Measurements from ENCODE around the gene ADH4.
"Not testable (repeated sequence)": the region's sequence is repeated elsewhere in the genome, so short reads cannot be mapped to it uniquely, and the experiment has no call there.

ADH4 gene

GRCh38 chr4:99144070-99144469 lies at the start of gene ADH4:
Gene ADH4 (minus strand): TSS chr4:99144297. CDS start chr4:99144222, 75 bp downstream.
- no peak for DNase-seq

DNA sequence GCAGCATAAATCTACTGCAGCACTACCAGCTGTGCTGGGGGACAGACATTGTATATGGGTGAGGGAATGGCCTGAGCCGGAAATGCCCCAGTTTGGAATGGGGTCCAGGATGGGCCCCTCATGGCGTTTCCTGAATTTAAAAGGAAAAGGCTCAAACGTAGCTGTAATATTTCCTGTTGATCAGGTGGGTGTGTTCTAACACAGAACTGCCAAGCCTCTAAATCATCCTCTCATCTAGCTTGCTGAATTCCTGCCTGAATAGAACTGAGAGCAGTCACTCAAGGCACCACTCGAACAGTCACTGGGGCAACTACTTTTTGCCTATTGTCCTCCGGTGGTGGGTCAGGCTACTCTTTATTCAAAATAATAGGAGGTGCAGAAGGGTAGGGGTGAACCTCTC lies 46.2 kb upstream of the ADH4 start:
- no peak for DNase-seq

- not testable (repeated sequence) for DNase-seq
These were observed 45.8 kb upstream of the ADH4 start for GRCh38 chr4:99189900-99190299.

DNA sequence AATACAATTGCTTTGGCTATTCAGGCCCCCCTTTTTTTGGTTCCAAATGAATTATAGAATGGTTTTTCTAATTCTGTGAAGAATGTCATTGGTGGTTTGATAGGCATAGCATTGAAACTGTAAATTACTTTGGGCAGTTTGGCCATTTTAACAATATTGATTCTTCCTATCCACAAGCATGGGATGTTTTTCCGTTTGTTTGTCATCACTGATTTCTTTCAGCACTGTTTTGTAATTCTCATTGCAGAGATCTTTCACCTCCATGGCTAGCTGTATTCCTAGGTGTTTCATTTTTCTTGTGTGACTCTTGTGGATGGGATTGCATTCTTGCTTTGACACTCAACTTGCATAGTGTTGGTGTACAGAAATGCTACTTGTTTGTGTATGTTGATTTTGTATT lies 41.9 kb upstream of the ADH4 start:
- no peak for DNase-seq

DNA sequence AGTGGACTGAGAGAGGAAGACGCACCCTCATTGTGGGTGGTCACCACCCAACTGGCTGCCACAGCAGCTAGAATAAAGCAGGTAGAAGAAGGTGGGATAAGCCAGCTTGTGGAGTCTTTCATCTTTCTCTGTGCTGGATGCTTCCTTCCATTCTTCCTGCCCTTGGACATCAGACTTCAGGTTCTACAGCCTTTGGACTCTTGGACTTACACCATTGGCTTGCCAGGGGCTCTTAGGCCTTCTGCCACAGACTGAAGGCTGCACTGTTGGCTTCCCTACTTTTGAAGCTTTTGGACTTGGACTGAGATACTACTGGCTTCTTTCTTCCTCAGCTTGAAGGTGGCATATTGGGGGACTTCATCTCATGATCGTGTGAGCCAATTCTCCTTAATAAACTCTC lies 41.5 kb upstream of the ADH4 start:
- no peak for DNase-seq

DNA sequence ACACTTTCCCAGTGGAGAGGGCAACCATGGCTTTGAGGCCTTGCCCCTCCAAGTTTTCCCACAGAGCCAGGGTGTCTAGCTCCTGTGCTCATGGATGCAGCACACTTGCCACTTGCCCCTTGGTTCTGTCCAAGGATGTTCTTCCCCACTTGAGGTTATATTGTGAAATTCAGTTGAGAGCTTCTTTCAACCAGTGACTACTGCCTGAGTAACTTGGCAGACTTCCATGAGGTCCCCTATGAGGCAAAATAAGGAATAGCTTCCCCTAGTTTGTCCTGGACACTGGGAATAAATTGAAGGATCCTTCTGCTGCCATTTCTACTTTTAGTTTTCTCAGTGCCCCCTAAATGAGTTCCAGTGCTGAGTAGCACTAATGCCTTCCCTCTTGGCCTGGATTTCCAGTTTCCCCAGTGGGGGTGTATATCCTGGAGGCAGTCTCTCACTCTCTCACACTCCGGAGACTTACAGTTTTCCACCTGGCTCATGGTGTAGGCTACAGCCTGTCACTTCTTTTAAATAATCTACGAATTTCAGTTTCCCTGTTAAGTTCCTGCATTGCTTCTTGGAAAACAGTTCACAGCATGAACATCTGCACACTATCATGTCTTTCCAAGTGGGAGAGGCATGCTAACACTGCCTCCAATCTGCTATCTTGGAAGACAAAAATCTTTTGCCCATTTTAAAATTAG lies 36.4 kb upstream of the ADH4 start:
- no peak for DNase-seq

GRCh38 chr4:99179626-99180025 lies 35.5 kb upstream of the ADH4 start:
- DNase-seq, result no peak

- DNase-seq, result no peak
These were observed 35.1 kb upstream of the ADH4 start for GRCh38 chr4:99179178-99179577.

GRCh38 chr4:99166544-99166943 lies 22.4 kb upstream of the ADH4 start:
- DNase-seq, result no peak

DNA sequence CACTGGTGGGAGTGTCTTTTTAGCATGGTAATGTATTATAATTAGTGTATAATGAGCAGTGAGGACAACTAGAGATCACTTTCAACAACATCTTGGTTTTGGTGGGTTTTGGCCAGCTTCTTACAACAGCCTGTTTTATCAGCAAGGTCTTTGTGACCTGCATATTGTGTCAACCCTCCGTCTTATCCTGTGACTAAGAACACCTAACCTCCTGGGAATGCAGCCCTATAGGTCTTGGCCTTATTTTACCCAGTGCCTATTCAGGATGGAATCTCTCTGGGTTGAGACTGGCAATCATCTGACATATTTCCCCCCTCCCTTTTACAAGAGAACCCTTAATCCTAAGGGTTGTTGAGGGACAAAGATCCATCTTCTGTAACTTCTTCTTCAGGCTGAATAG lies 21.9 kb upstream of the ADH4 start:
- DNase-seq, result no peak

DNA sequence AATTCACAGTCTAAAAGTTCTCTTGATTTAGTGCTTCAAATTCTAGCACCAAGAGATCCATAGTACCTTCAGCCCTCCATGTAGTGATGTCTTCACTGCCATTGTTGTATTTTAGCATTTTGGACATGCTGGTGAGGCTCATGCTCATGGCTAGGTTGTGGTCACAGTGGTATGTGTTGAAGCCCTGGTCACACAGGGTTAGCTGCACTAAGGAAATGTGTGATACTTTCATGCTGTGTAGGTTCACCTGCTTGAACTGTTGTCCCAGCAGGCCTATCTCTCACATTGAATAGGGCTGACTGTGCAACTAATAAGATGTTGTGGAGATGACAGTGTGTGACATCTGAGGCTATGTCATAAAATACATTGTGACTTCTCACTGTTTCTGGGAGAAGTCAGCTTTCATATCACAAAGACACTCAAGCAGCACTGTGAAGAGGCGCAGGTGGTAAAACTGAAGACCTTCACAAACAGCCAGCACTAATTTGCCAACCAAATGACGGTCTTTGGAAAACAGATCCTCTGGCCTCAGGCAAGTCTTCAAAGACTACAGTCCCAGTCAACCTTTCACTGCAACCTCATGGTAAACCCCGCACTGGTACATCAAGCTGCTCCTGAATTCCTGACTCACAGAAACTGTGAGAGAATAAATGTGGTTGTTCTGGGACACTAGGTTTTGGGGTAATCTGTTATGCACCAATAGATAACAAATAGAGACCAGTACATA lies 17.4 kb upstream of the ADH4 start:
- DNase-seq, result no peak

GRCh38 chr4:99159699-99160098 lies 15.6 kb upstream of the ADH4 start:
- DNase-seq, result no peak

GRCh38 chr4:99157478-99157935 lies 13.4 kb upstream of the ADH4 start:
- DNase-seq, result no peak

DNA sequence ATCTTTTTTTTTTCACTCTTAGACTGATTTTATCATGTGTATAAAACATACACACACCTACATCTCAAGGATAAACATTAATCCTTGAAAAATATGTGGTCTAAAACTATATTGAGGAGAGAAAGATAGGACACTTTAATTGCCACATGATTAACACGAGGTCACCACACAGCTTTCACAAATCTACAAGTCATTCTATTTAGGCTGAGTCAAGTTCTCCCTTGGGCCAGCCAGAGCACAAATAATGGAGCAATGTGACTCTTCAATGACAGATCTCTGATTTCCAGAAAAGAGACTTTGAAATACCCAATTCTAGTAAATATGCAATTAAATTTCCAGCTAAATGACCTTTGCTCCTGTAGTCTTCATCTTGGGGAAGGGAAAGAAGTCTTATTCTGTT lies 12.9 kb upstream of the ADH4 start:
- no peak for DNase-seq

GRCh38 chr4:99154658-99155342 lies 10.7 kb upstream of the ADH4 start:
- no peak for DNase-seq

DNA sequence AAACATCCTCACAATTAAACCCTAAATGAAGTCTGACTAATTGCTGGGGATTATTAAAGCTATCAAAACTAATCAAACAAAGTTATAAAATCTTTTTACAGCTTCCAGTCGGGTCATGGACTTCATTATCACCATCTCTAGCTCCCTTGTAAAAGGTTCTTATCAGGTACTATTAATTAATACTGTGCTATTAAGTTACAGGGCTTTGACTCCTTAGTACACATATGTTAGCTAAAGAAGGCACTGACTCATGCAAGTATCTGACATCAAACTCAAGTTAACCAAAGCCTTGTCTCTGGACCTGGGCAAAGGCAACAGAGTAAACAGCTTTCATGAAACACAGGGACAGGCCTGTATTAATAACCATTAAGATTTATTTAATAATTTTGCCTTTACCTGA lies 7.9 kb upstream of the ADH4 start:
- DNase-seq, result no peak

DNA sequence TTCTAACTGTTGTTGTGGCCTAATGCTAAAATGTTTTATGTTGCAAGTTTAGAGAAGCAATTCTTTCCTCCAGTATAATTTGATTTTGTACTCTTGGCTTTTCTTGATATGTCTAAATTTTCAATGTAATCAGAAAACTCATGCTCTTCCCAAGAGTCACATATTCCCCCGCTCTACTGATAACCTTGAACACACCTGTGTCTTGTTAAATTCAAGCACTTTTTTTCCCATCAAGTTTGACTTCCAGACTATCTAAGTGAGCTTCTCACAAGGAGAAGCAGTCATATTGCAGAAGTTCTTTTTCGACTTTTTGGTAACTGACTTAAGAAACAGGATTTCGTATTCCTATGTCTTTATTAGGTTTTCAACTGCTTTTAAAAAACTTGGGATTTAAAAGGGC lies 7.4 kb upstream of the ADH4 start:
- DNase-seq, result no peak

DNA sequence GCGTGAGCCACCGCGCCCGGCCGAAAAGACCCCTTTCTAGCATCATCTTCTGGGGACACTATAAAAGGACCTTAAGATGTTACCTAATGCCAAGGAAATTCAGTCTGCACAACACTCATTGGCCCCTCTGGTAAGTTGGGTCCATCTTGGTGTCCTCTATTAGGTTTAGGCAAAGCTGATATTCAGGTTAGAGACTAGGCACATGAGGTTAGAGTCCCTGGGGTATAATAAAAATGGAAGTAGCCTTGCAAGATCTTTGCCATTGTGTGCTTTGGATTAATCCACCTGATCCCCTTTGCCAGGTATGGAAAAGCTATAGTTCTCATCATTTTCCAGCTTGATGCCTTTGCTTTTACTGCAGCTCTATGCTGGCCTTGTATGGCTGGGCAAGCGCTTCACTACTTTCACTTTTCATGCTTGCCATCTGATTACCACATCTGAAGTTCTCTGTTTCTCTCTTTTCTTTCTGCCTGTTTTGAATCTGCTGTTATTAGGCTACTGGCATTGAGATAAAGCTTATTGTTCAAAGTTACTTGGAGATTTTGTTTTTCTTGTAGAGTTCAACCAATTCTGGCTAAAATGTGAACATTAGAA lies 5.4 kb upstream of the ADH4 start:
- DNase-seq, result no peak

- no peak for DNase-seq
These were observed 4.5 kb upstream of the ADH4 start for GRCh38 chr4:99148550-99148949.

- no peak for DNase-seq
These were observed 490 bp upstream of the ADH4 start for GRCh38 chr4:99144587-99144986.

DNA sequence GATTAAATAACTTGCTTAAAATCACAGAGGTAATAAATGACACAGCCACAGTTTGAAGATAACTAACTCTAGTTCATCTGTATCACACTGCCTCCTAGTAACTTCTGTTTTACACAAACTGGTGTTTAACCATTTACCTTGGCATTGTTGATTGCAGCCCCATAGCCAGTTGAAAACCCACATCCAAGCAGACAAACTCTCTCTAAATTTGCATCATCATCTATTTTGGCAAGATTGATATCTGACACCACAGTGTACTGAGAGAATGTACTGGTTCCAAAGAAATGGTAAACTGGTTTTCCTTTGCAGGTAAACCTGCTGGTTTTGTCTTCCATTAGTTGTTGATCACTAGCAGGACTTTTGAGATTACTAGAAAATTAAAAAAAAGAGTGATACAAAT lies 7.8 kb downstream of the ADH4 start:
- DNase-seq, result no peak

- DNase-seq, result no peak
These were observed 8.4 kb downstream of the ADH4 start for GRCh38 chr4:99135541-99136162.

- DNase-seq, result no peak
These were observed 9.5 kb downstream of the ADH4 start for GRCh38 chr4:99134586-99134985.
